HepG2 (cell line): Measurements from ENCODE around the gene SFR1. TPM values are rescaled to one million over a fixed set of nuclear protein-coding genes. Genes with fewer than 3 reads are reported as not detected.

Source experiments
- ATAC-seq: fragments of 200-7000 bp; cut with Tn5 transposase; 3 replicates; pipeline ENCODE4 v1.9.1; 2020; ENCODE audit warnings: mild to moderate bottlenecking, moderate library complexity
- BruUV-seq: library from RNA; stranded (reverse); fragments of 400-500 nt; replicated peaks from 2 replicates; lab custom pipeline; 2021; lab: Mats Ljungman, UMichigan
- CTCF ChIA-PET: fragments of 300-600 bp; formaldehyde crosslinking; extraction: SDS; loops from one replicate; lab custom pipeline; 2021; ENCODE audit warnings: low total read pairs, inconsistent platforms, low intra/inter-chr PET ratio; lab: Yijun Ruan, JAX
- POLR2A ChIA-PET: fragments of 350-600 bp; sonication (Branson Sonifier 250); formaldehyde crosslinking; loops from one replicate; lab custom pipeline; 2020; ENCODE audit warnings: antibody characterized with exemption, inconsistent platforms; lab: Yijun Ruan, JAX
- DNase-seq: peaks from one replicate; pipeline ENCODE4 v3.0.0-alpha.2; 2015; ENCODE audit warnings: low spot score
- FAIRE-seq: peaks from 3 replicates; lab custom pipeline; 2011; peaks lifted over from hg19 to GRCh38; lab: Jason Lieb, UNC
- H2AFZ ChIP-seq: one replicate; pipeline ENCODE4 v1.6.1; 2011; ENCODE audit warnings: low read length, inconsistent platforms
- H3K27ac ChIP-seq: fragments of 300-600 bp; 3 replicates; pipeline ENCODE4 v1.8.0; 2011; ENCODE audit warnings: mixed run types, mild to moderate bottlenecking, mixed read lengths, low read length, inconsistent platforms; ENCODE audit not compliant: insufficient read depth; ENCODE audit errors: extremely low read length
- H3K27me3 ChIP-seq, 2 experiments: fragments of 200-600 bp in 1 of 2; 2 replicates in 1 of 2; 3 replicates in 1 of 2; pipeline versions ENCODE4 v1.6.0 to v1.8.0; 2011; ENCODE audit warnings: low read length in 2 of 2, mild to moderate bottlenecking in 2 of 2, moderate library complexity in 2 of 2, inconsistent platforms in 1 of 2; ENCODE audit not compliant: insufficient read depth in 2 of 2, control insufficient read depth in 1 of 2
- H3K36me3 ChIP-seq, 2 experiments: fragments of 200-600 bp in 1 of 2; replicated peaks in 1 of 2; 2 replicates in 1 of 2; 3 replicates in 1 of 2; pipeline versions ENCODE4 v1.5.1 to v1.8.0; 2011; ENCODE audit warnings: low read length in 2 of 2, inconsistent platforms in 1 of 2; ENCODE audit not compliant: insufficient read depth in 2 of 2, control insufficient read depth in 1 of 2
- H3K4me1 ChIP-seq: 2 replicates; pipeline ENCODE4 v1.5.1; 2012; ENCODE audit warnings: low read length, inconsistent platforms; ENCODE audit not compliant: insufficient read depth
- H3K4me2 ChIP-seq: 2 replicates; pipeline ENCODE4 v1.6.0; 2011; ENCODE audit warnings: low read depth, low read length, inconsistent platforms
- H3K4me3 ChIP-seq, 3 experiments: fragments of 200-600 bp in 1 of 3; sonication (generic), shearing (Covaris generic) in 1 of 3; replicated peaks in 1 of 3; 2 replicates each; pipeline ENCODE4 v1.5.1; 2011 to 2016; ENCODE audit warnings: low read length in 3 of 3, inconsistent platforms in 2 of 3, low read depth in 2 of 3, mild to moderate bottlenecking in 2 of 3, control low read depth in 1 of 3, mixed read lengths in 1 of 3; ENCODE audit not compliant: insufficient read depth in 1 of 3
- H3K79me2 ChIP-seq: one replicate; pipeline ENCODE4 v1.6.1; 2011; ENCODE audit warnings: low read length, inconsistent platforms; ENCODE audit not compliant: insufficient read depth
- H3K9ac ChIP-seq: 2 replicates; pipeline ENCODE4 v1.6.0; 2011; ENCODE audit warnings: mild to moderate bottlenecking, low read depth, low read length, inconsistent platforms; ENCODE audit not compliant: insufficient read depth
- H3K9me3 ChIP-seq: 2 replicates; pipeline ENCODE4 v1.5.1; 2012; ENCODE audit warnings: mild to moderate bottlenecking, low read length
- H4K20me1 ChIP-seq: 2 replicates; pipeline ENCODE4 v1.6.0; 2011; ENCODE audit warnings: inconsistent platforms, mild to moderate bottlenecking, low read length, moderate library complexity; ENCODE audit not compliant: insufficient read depth
- MAFF ChIP-seq: IDR thresholded peaks from 2 replicates; pipeline ENCODE4 v1.6.1; 2011; ENCODE audit warnings: low read depth, low read length, improper control_type of control experiment
- MAFK ChIP-seq, 2 experiments: IDR thresholded peaks in 1 of 2; conservative IDR thresholded peaks in 1 of 2; 2 replicates each; pipeline ENCODE4 v1.6.1; 2011; ENCODE audit warnings: improper control_type of control experiment in 2 of 2, low read length in 2 of 2
- RELA ChIP-seq: sonication (generic); formaldehyde crosslinking; IDR thresholded peaks from 2 replicates; pipeline ENCODE4 v1.4.0; 2020; ENCODE audit warnings: missing genetic modification reagents
- SNAI1 ChIP-seq: sonication (generic); formaldehyde crosslinking; IDR thresholded peaks from 2 replicates; pipeline ENCODE4 v1.5.0; 2020; ENCODE audit warnings: mild to moderate bottlenecking, missing genetic modification reagents, borderline replicate concordance
- STAG1 ChIP-seq: sonication (generic); formaldehyde crosslinking; IDR thresholded peaks from 2 replicates; pipeline ENCODE4 v1.4.0; 2020; ENCODE audit warnings: missing genetic modification reagents
- U2AF1 ChIP-seq: fragments of 200-400 bp; formaldehyde crosslinking; optimal IDR thresholded peaks from 2 replicates; pipeline ENCODE3; 2017; ENCODE audit warnings: mild to moderate bottlenecking, low read depth, low read length
- ZNF790 ChIP-seq: sonication (generic); formaldehyde crosslinking; IDR thresholded peaks from 2 replicates; pipeline ENCODE4 v1.8.0; 2022; ENCODE audit warnings: missing genetic modification reagents, mild to moderate bottlenecking, borderline replicate concordance
- WGBS: methylation state at CpG from one replicate; pipeline ENCODE4 v1.1.6; 2017; ENCODE audit warnings: low lambda C conversion rate; 5-methylcytosine and 5-hydroxymethylcytosine counted together
- in situ Hi-C: cut with HindIII; loops from 2 replicates; pipeline ENCODE4 v1.10.0; 2017; ENCODE audit warnings: low pct_unique_long_range_greater_than_20kb; ENCODE audit not compliant: extremely low pct_ligation_motif_present
- intact Hi-C: fragments of 100-400 bp; cut with micrococcal nuclease; formaldehyde crosslinking; loops from one replicate; pipeline ENCODE4 v1.10.0; 2022; ENCODE audit not compliant: unreplicated experiment
- polyA plus RNA-seq, 8 experiments: library from polyadenylated mRNA; depleted of rRNA in 3 of 8; stranded (reverse) in 7 of 8; unstranded in 1 of 8; fragments of >200 nt; fragmentation: Illumina TruSeq in 4 of 8; extraction: Trizol in 4 of 8; gene quantifications; 2 replicates each; pipeline versions ENCODE4 v1.2.1 to v1.2.3, GENCODE V29; 2011 to 2016; ENCODE audit warnings: low read depth in 4 of 8, missing spikeins in 1 of 8, mixed read lengths in 1 of 8; ENCODE audit not compliant: insufficient read depth in 1 of 8
- total RNA-seq, 5 experiments: library from RNA; depleted of rRNA; stranded (reverse); fragments of >200 nt; fragmentation: Illumina TruSeq; extraction: Trizol; gene quantifications; 2 replicates each; pipeline ENCODE4 v1.2.3, GENCODE V29; 2016; ENCODE audit warnings: low read depth in 1 of 5
- TF ChIP-seq, protein P1 (sequence below): sonication (generic); formaldehyde crosslinking; IDR thresholded peaks from 2 replicates; pipeline ENCODE4 v1.5.0; 2020; ENCODE audit warnings: mild to moderate bottlenecking, missing genetic modification reagents, moderate library complexity
- TF ChIP-seq, protein P2 (sequence below): sonication (generic); formaldehyde crosslinking; IDR thresholded peaks from 2 replicates; pipeline ENCODE4 v1.4.0; 2020; ENCODE audit warnings: missing genetic modification reagents

Gene SFR1
- total and polyA plus RNA-seq, 2 of the 13 experiments (the other 11 are each of a cell fraction or from before 2014, with no cell fraction given) = 2.2 to 6.1 TPM

DNA sequence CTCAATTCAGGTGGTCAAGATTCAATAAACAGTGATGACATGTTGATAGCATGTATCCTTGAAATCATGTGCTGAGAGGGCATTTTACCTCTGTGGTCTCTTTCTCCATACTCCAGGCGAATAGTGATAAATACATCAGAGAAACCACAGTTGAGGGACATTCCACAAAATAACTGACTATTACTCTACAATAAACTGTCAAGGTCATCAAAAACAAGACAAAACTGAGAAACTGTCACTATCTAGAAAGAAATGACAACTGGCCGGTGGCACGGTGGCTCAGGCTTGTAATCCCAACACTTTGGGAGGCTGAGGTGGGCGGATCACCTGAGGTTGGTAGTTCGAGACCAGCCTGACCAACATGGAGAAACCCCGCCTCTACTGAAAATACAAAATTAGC is 16.2 kb downstream of the SFR1 start:
- Histone ChIP-seq H3K4me3 (no peak overlapping the region), H3K9me3 (no peaks in the 10 kb centered on the region), H3K4me2 (no peak overlapping the region), H3K79me2 (no peaks in the 10 kb centered on the region), H2AFZ (no peak overlapping the region), H3K27ac (no peak overlapping the region), H3K27me3 (no peaks in the 10 kb centered on the region), H3K36me3 (no peaks in the 10 kb centered on the region), H4K20me1 (no peaks in the 10 kb centered on the region), H3K4me1 (no peaks in the 10 kb centered on the region), H3K9ac (no peak overlapping the region)
- DNase-seq (no peak), FAIRE-seq (no peak), ATAC-seq (no peak)
- ChIA-PET CTCF (no interaction called here), POLR2A (no interaction called here)
- intact Hi-C loops = no loop called here
- WGBS = 60% methylated on average over 6 of the region's 6 CpGs
- in situ Hi-C loops = no loop called here
- no TSS peak for BruUV-seq
- TF ChIP-seq SNAI1 (CRISPR knock-in tag) (no peak), RELA (CRISPR knock-in tag) (no peak), MAFF (peak; percentile 77), U2AF1 (no peak), MAFK (conservative IDR thresholded peaks at IDR 0.05 in 1 of 2, IDR thresholded peaks at IDR 0.05 in 1 of 2; ENCODE audit: low read length in 2 of 2) (peak; percentile 61 to 70)

DNA sequence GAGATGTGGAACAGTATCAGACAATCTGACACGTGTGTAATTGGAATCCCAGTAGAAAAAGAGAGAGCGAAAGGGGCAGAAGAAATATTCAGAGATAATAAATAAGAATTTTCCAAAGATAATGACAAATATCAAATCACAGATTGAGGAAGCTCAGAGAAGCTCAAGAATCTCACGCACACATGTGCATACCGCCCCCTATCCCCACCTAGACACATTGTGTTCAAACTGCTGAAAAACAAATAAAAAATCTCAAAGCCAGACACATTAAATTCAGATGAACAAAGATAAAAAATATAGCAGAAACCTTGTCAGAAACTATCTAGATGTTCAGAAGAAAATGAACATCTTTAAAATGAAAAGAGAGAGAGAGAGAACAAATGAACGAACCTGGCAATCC is 17.2 kb downstream of the SFR1 start:
- H3K4me1 ChIP-seq = no peaks in the 10 kb centered on the region
- no peaks in the 10 kb centered on the region for H3K79me2 ChIP-seq
- TF ChIP-seq STAG1 (CRISPR knock-in tag) (peak; percentile 39), ZNF790 (CRISPR knock-in tag) (no peak)
- TF ChIP-seq, protein P1, sequence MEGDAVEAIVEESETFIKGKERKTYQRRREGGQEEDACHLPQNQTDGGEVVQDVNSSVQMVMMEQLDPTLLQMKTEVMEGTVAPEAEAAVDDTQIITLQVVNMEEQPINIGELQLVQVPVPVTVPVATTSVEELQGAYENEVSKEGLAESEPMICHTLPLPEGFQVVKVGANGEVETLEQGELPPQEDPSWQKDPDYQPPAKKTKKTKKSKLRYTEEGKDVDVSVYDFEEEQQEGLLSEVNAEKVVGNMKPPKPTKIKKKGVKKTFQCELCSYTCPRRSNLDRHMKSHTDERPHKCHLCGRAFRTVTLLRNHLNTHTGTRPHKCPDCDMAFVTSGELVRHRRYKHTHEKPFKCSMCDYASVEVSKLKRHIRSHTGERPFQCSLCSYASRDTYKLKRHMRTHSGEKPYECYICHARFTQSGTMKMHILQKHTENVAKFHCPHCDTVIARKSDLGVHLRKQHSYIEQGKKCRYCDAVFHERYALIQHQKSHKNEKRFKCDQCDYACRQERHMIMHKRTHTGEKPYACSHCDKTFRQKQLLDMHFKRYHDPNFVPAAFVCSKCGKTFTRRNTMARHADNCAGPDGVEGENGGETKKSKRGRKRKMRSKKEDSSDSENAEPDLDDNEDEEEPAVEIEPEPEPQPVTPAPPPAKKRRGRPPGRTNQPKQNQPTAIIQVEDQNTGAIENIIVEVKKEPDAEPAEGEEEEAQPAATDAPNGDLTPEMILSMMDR (CRISPR knock-in tag) = peak; percentile 32; the same call in 1 of the 2 replicates
- TF ChIP-seq, protein P2, sequence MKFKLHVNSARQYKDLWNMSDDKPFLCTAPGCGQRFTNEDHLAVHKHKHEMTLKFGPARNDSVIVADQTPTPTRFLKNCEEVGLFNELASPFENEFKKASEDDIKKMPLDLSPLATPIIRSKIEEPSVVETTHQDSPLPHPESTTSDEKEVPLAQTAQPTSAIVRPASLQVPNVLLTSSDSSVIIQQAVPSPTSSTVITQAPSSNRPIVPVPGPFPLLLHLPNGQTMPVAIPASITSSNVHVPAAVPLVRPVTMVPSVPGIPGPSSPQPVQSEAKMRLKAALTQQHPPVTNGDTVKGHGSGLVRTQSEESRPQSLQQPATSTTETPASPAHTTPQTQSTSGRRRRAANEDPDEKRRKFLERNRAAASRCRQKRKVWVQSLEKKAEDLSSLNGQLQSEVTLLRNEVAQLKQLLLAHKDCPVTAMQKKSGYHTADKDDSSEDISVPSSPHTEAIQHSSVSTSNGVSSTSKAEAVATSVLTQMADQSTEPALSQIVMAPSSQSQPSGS (CRISPR knock-in tag) = no peak
- no peaks in the 10 kb centered on the region for H3K27me3 ChIP-seq
- no peak overlapping the region for H3K9ac ChIP-seq
- POLR2A ChIA-PET = no interaction called here
- ATAC-seq (no peak), FAIRE-seq (no peak), DNase-seq (no peak)
- WGBS = 7% methylated on average over 5 of the region's 5 CpGs
- no peak overlapping the region for H3K4me3 ChIP-seq
- no TSS peak for BruUV-seq
- H3K36me3 ChIP-seq = no peaks in the 10 kb centered on the region
- no peak overlapping the region for H3K27ac ChIP-seq
- H2AFZ ChIP-seq = no peak overlapping the region
- H4K20me1 ChIP-seq = no peaks in the 10 kb centered on the region
- intact Hi-C loops = no loop called here
- H3K4me2 ChIP-seq = no peak overlapping the region
- in situ Hi-C loops = no loop called here
- H3K9me3 ChIP-seq = no peaks in the 10 kb centered on the region
- CTCF ChIA-PET = no interaction called here
